Dendritic cell treated with granulocyte-macrophage colony-stimulating factor and Interleukin-4, amounts not matched to agents 40 ng/mL and 50 ng/mL, for 4 days (primary cell): Measurements from ENCODE around the gene ATXN7L1.

Experiments
- H3K27ac Mint-ChIP-seq: one replicate; pipeline ENCODE4 v1.8.0; 2022; ENCODE audit warnings: mild to moderate bottlenecking, mixed read lengths
- H3K27me3 Mint-ChIP-seq: one replicate; pipeline ENCODE4 v1.8.0; 2022; ENCODE audit warnings: mild to moderate bottlenecking, mixed read lengths
- H3K36me3 Mint-ChIP-seq: one replicate; pipeline ENCODE4 v1.8.0; 2022; ENCODE audit warnings: low read depth, mixed read lengths
- H3K4me1 Mint-ChIP-seq: one replicate; pipeline ENCODE4 v1.8.0; 2022; ENCODE audit warnings: low read depth, mixed read lengths
- H3K4me3 Mint-ChIP-seq: one replicate; pipeline ENCODE4 v1.8.0; 2022; ENCODE audit warnings: mild to moderate bottlenecking, moderate library complexity, mixed read lengths
- H3K9me3 Mint-ChIP-seq: one replicate; pipeline ENCODE4 v1.8.0; 2022; ENCODE audit warnings: mixed read lengths
- intact Hi-C: fragments of 100-400 bp; cut with micrococcal nuclease; formaldehyde crosslinking; loops from one replicate; pipeline ENCODE4 v1.15.0; 2022

Gene ATXN7L1

GRCh38 chr7:105654095-105654686, 222.2 kb downstream of the ATXN7L1 start:
- H3K9me3 Mint-ChIP-seq = no peaks in the 10 kb centered on the region
- no peak overlapping the region for H3K27ac Mint-ChIP-seq
- H3K4me1 Mint-ChIP-seq = peaks cover 14% of the 10 kb centered on the region
- no peaks in the 10 kb centered on the region for H3K27me3 Mint-ChIP-seq
- peaks cover 86% of the 10 kb centered on the region for H3K36me3 Mint-ChIP-seq
- intact Hi-C loops = loop anchor here (10.0 kb wide), 1 partner anchor 111 kb away; no protein-coding TSS in a partner anchor
- no peak overlapping the region for H3K4me3 Mint-ChIP-seq

- H3K9me3 Mint-ChIP-seq = no peaks in the 10 kb centered on the region
- H3K27me3 Mint-ChIP-seq = no peaks in the 10 kb centered on the region
- peaks cover 16% of the 10 kb centered on the region for H3K4me1 Mint-ChIP-seq
- no peak overlapping the region for H3K4me3 Mint-ChIP-seq
- no peak overlapping the region for H3K27ac Mint-ChIP-seq
- intact Hi-C loops = loop anchor here (10.0 kb wide), 1 partner anchor 111 kb away; no protein-coding TSS in a partner anchor
- H3K36me3 Mint-ChIP-seq = peaks cover 89% of the 10 kb centered on the region
Observed at GRCh38 chr7:105653441-105654005, 222.9 kb downstream of the ATXN7L1 start.

GRCh38 chr7:105652359-105652993, 223.9 kb downstream of the ATXN7L1 start:
- H3K9me3 Mint-ChIP-seq = no peaks in the 10 kb centered on the region
- no peak overlapping the region for H3K27ac Mint-ChIP-seq

GRCh38 chr7:105651798-105652197, 224.6 kb downstream of the ATXN7L1 start:
- Mint-ChIP-seq H3K9me3 (no peaks in the 10 kb centered on the region), H3K27ac (no peak overlapping the region), H3K36me3 (peaks cover 95% of the 10 kb centered on the region), H3K27me3 (no peaks in the 10 kb centered on the region), H3K4me3 (no peak overlapping the region), H3K4me1 (peaks cover 12% of the 10 kb centered on the region)
- intact Hi-C loops = loop anchor here (10.0 kb wide), 1 partner anchor 113 kb away; no protein-coding TSS in a partner anchor

More at GRCh38 chr7:105652359-105652993, 223.9 kb downstream of the ATXN7L1 start:
- intact Hi-C loops = loop anchor here (10.0 kb wide), 1 partner anchor 112 kb away; no protein-coding TSS in a partner anchor
- H3K4me3 Mint-ChIP-seq = no peak overlapping the region
- peaks cover 99% of the 10 kb centered on the region for H3K36me3 Mint-ChIP-seq
- H3K27me3 Mint-ChIP-seq = no peaks in the 10 kb centered on the region
- peaks cover 16% of the 10 kb centered on the region for H3K4me1 Mint-ChIP-seq

- H3K36me3 Mint-ChIP-seq = peaks cover 86% of the 10 kb centered on the region
- no peak overlapping the region for H3K4me3 Mint-ChIP-seq
- H3K4me1 Mint-ChIP-seq = peaks cover 6% of the 10 kb centered on the region
- intact Hi-C loops = loop anchor here (10.0 kb wide), 1 partner anchor 114 kb away; no protein-coding TSS in a partner anchor
- no peak overlapping the region for H3K27ac Mint-ChIP-seq
- H3K27me3 Mint-ChIP-seq = no peaks in the 10 kb centered on the region
- H3K9me3 Mint-ChIP-seq = no peaks in the 10 kb centered on the region
Observed at GRCh38 chr7:105650382-105650970, 225.9 kb downstream of the ATXN7L1 start.

GRCh38 chr7:105649727-105650381, 226.5 kb downstream of the ATXN7L1 start:
- Mint-ChIP-seq H3K4me1 (peaks cover 6% of the 10 kb centered on the region), H3K27me3 (no peaks in the 10 kb centered on the region), H3K36me3 (peaks cover 86% of the 10 kb centered on the region), H3K27ac (no peak overlapping the region), H3K9me3 (no peaks in the 10 kb centered on the region), H3K4me3 (no peak overlapping the region)
- intact Hi-C loops = loop anchor here (10.0 kb wide), 1 partner anchor 115 kb away; no protein-coding TSS in a partner anchor

GRCh38 chr7:105648561-105649401, 227.6 kb downstream of the ATXN7L1 start:
- intact Hi-C loops = no loop called here

GRCh38 chr7:105647591-105647990, 228.8 kb downstream of the ATXN7L1 start:
- Mint-ChIP-seq H3K36me3 (peaks cover 86% of the 10 kb centered on the region), H3K4me3 (no peak overlapping the region), H3K4me1 (peaks cover 6% of the 10 kb centered on the region), H3K27ac (no peak overlapping the region), H3K9me3 (no peaks in the 10 kb centered on the region), H3K27me3 (no peaks in the 10 kb centered on the region)
- intact Hi-C loops = no loop called here

More at GRCh38 chr7:105648561-105649401, 227.6 kb downstream of the ATXN7L1 start:
- Mint-ChIP-seq H3K27ac (no peak overlapping the region), H3K4me3 (no peak overlapping the region), H3K4me1 (peaks cover 6% of the 10 kb centered on the region), H3K9me3 (no peaks in the 10 kb centered on the region), H3K27me3 (no peaks in the 10 kb centered on the region), H3K36me3 (peaks cover 86% of the 10 kb centered on the region)

- intact Hi-C loops = no loop called here
- Mint-ChIP-seq H3K9me3 (no peaks in the 10 kb centered on the region), H3K4me1 (peaks cover 6% of the 10 kb centered on the region), H3K27me3 (no peaks in the 10 kb centered on the region), H3K36me3 (peaks cover 87% of the 10 kb centered on the region), H3K4me3 (no peak overlapping the region), H3K27ac (no peak overlapping the region)
Observed at GRCh38 chr7:105644937-105645336, 231.5 kb downstream of the ATXN7L1 start.

- Mint-ChIP-seq H3K4me1 (no peaks in the 10 kb centered on the region), H3K4me3 (no peak overlapping the region), H3K27me3 (no peaks in the 10 kb centered on the region), H3K36me3 (peaks cover 87% of the 10 kb centered on the region), H3K9me3 (no peaks in the 10 kb centered on the region), H3K27ac (no peak overlapping the region)
- intact Hi-C loops = no loop called here
Observed at GRCh38 chr7:105643851-105644250, 232.5 kb downstream of the ATXN7L1 start.

- Mint-ChIP-seq H3K27me3 (no peaks in the 10 kb centered on the region), H3K36me3 (peaks cover 87% of the 10 kb centered on the region), H3K9me3 (no peaks in the 10 kb centered on the region), H3K4me1 (no peaks in the 10 kb centered on the region), H3K27ac (no peak overlapping the region), H3K4me3 (no peak overlapping the region)
- intact Hi-C loops = no loop called here
Observed at GRCh38 chr7:105643384-105643783, 233.0 kb downstream of the ATXN7L1 start.

- intact Hi-C loops = no loop called here
- H3K4me3 Mint-ChIP-seq = no peak overlapping the region
- H3K9me3 Mint-ChIP-seq = no peaks in the 10 kb centered on the region
- no peaks in the 10 kb centered on the region for H3K27me3 Mint-ChIP-seq
- no peaks in the 10 kb centered on the region for H3K4me1 Mint-ChIP-seq
- H3K27ac Mint-ChIP-seq = peak overlapping the region; percentile 12
- H3K36me3 Mint-ChIP-seq = peaks cover 87% of the 10 kb centered on the region
Observed at GRCh38 chr7:105642264-105642663, 234.1 kb downstream of the ATXN7L1 start.
